Tibial nerve (tissue), 4 donors: Measurements from ENCODE around the gene PRPS2. TPM values are rescaled to one million over a fixed set of nuclear protein-coding genes. Genes with fewer than 3 reads are reported as not detected.

ENCODE experiments used
- DNase-seq, 2 donors: peaks; one replicate each; pipeline ENCODE4 v3.0.0-alpha.2; 2019; ENCODE audit warnings: low spot score in 2 of 2
- H3K27ac ChIP-seq, 4 donors: fragments of 200-600 bp; sonication (generic) in 3 of 4; one replicate each; pipeline ENCODE4 v1.5.1; 2017 to 2019; ENCODE audit warnings: mild to moderate bottlenecking in 1 of 4
- H3K27me3 ChIP-seq, 2 donors: fragments of 200-600 bp; sonication (generic) in 1 of 2; one replicate each; pipeline versions ENCODE4 v1.5.1 to v1.6.0; 2017 to 2019
- H3K36me3 ChIP-seq, 3 donors: fragments of 200-600 bp; sonication (generic); one replicate each; pipeline ENCODE4 v1.5.1; 2018 to 2019
- H3K4me1 ChIP-seq, 4 donors: fragments of 200-600 bp; sonication (generic) in 3 of 4; one replicate each; pipeline ENCODE4 v1.5.1; 2017 to 2019
- H3K4me3 ChIP-seq, 4 donors: fragments of 200-600 bp; sonication (generic) in 3 of 4; one replicate each; pipeline ENCODE4 v1.5.1; 2017 to 2019; ENCODE audit warnings: mild to moderate bottlenecking in 1 of 4, moderate library complexity in 1 of 4
- H3K9me3 ChIP-seq, 4 donors: fragments of 200-600 bp; sonication (generic) in 3 of 4; one replicate each; pipeline ENCODE4 v1.5.1; 2017 to 2019
- CTCF ChIP-seq, 5 experiments: fragments of 200-600 bp in 3 of 5; fragments of 450-650 bp in 2 of 5; sonication (generic) in 3 of 5; IDR thresholded peaks; one replicate each; pipeline ENCODE4 v1.5.1; 2016 to 2019; ENCODE audit warnings: antibody characterized with exemption in 5 of 5, mild to moderate bottlenecking in 3 of 5, moderate library complexity in 2 of 5
- EP300 ChIP-seq, 2 donors: sonication (generic); formaldehyde crosslinking; IDR thresholded peaks; one replicate each; pipeline ENCODE4 v1.6.1; 2017; ENCODE audit warnings: antibody characterized with exemption in 2 of 2, mild to moderate bottlenecking in 1 of 2
- POLR2A ChIP-seq, 2 donors: fragments of 450-650 bp; IDR thresholded peaks; one replicate each; pipeline ENCODE4 v1.6.1; 2017; ENCODE audit warnings: antibody characterized with exemption in 2 of 2, mild to moderate bottlenecking in 2 of 2, moderate library complexity in 2 of 2
- WGBS, 2 donors: methylation state at CpG; one replicate each; pipeline ENCODE4 v1.1.5; 2018; 5-methylcytosine and 5-hydroxymethylcytosine counted together
- total RNA-seq, 4 donors: library from RNA; depleted of rRNA; stranded (reverse); fragments of >200 nt; gene quantifications; one replicate each; pipeline ENCODE4 v1.1.0, GENCODE V29; 2016

The PRPS2 gene
- total RNA-seq, 4 donors from 2014 or later = 141 to 614 (median 393) TPM

GRCh38 chrX:12865359-12865758 is 74.1 kb downstream of the PRPS2 start:
- H3K4me1 ChIP-seq = no peaks in the 10 kb centered on the region
- no peak overlapping the region for H3K27ac ChIP-seq
- no peak overlapping the region for H3K4me3 ChIP-seq
- no peaks in the 10 kb centered on the region for H3K36me3 ChIP-seq
- TF ChIP-seq CTCF (IDR thresholded peaks at IDR 0.05) (no peak), EP300 (IDR thresholded peaks at IDR 0.05) (peak in 1 of 2 donors; percentile 35), POLR2A (IDR thresholded peaks at IDR 0.05) (no peak)
- H3K9me3 ChIP-seq = peaks cover 0 to 5% (median 0%) of the 10 kb centered on the region in 4 donors
- WGBS, 2 donors = 65 to 67% methylated on average over 7 of the region's 7 CpGs
- DNase-seq = no peak
- H3K27me3 ChIP-seq = no peaks in the 10 kb centered on the region

DNA sequence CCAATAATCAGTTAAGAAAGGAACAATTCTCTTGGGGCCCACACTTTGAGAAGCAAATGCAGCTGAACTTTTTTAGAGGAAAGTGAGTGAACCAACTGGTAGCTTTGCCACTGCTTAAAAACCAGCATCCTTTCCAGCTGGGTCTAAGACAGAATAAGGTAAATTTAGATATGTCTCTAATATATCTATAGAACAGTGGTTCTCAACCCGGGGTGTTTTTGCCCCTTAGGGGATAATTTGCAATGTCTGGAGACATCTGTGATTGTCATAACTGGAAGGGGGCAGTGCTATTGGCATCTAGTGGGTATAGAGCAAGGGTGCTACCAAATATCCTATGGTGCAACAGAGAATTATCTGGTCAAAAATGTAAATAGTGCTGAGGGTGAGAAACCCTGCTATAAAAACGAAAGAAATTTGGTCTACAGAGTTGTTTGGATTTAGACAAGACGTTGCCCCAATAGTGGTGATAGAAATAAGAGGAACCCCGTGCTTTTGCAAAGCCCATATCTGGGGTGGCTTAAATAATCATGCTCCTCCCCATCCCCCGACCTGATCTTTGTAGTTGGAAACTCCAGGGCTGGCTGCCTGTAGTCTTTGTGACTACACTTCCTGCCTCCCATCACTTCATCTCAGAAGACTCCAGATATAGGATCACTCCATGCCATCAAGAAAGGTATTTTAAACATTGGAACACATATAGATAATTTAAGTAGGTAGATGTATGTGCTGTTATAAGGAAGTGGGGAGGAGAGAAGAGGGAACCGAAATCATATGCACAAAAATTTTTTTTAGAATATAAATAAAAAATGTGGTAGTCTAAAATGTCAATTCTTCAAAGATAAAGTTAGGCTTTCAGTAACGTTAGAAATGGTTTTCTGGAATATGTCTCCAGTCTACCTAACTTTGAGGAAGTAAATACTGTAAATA is 75.5 kb downstream of the PRPS2 start, which contains the start of gene TLR7:
TLR7 (plus strand) TSS at position 622 of the 927 bp plus-strand sequence. CDS start 507 bp downstream, outside the sequence.
- Histone ChIP-seq H3K4me1 (no peaks in the 10 kb centered on the region), H3K9me3 (peaks cover 0 to 5% (median 0%) of the 10 kb centered on the region in 4 donors), H3K27ac (no peak within 1 kb of the TSS), H3K27me3 (no peaks in the 10 kb centered on the region), H3K4me3 (peak within 1 kb of the TSS in 1 of 4 donors; percentile 9), H3K36me3 (no peaks in the 10 kb centered on the region)
- TF ChIP-seq CTCF (IDR thresholded peaks at IDR 0.05) = no peak
- no peak for TF ChIP-seq EP300 (IDR thresholded peaks at IDR 0.05)
- no peak for TF ChIP-seq POLR2A (IDR thresholded peaks at IDR 0.05)
- 65 to 80% methylated on average over 7 of the region's 7 CpGs for WGBS, 2 donors
- no peak for DNase-seq

DNA sequence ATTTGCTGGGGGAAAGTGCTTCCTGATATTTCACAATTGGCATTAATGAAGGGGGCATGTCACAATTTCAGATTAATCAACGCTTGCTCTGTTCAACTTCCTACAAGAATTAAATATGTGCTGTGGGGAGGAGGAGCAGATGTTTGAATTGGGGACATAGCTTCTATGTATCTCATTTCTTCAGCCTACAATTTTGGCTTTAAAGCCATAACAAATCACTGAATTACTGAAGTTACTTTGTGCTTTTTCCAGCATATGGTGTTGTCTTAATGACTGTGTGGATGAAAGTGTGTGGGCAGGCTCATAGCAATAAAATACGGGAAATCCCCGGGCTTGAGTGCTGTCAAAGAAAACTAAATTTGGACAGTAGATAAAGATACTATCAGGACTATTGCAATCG is 76.5 kb downstream of the PRPS2 start:
- H3K27me3 ChIP-seq = no peaks in the 10 kb centered on the region
- DNase-seq = no peak
- no peak overlapping the region for H3K4me3 ChIP-seq
- H3K36me3 ChIP-seq = no peaks in the 10 kb centered on the region
- 35 to 70% methylated on average over 4 of the region's 4 CpGs for WGBS, 2 donors
- no peak overlapping the region for H3K27ac ChIP-seq
- no peaks in the 10 kb centered on the region for H3K4me1 ChIP-seq
- TF ChIP-seq EP300 (IDR thresholded peaks at IDR 0.05) (no peak), CTCF (IDR thresholded peaks at IDR 0.05) (no peak), POLR2A (IDR thresholded peaks at IDR 0.05) (no peak)
- peaks cover 0 to 5% (median 0%) of the 10 kb centered on the region in 4 donors for H3K9me3 ChIP-seq

DNA sequence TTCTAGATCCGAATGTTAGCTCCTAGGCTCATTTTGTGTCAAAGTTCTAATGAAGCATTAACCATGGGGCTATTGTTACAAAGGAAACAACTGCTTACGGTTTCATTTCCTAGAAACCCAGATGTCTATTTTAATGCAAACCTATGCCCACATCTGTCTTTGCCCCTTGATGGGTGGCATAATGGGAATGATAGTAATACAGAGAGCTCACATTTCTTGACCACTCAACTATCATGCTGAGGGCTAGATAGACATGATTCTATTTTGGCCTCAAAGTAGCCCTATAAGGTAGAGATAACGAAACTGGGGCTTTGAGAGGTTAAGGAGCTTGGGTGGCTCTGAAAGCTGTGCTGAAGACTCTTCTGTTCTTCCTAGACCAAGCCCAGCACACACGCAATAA is 77.5 kb downstream of the PRPS2 start:
- H3K27me3 ChIP-seq = no peaks in the 10 kb centered on the region
- H3K4me3 ChIP-seq = no peak overlapping the region
- H3K27ac ChIP-seq = no peak overlapping the region
- H3K4me1 ChIP-seq = no peaks in the 10 kb centered on the region
- 78 to 86% methylated on average over 4 of the region's 4 CpGs for WGBS, 2 donors
- no peak for DNase-seq
- H3K36me3 ChIP-seq = no peaks in the 10 kb centered on the region
- no peak for TF ChIP-seq CTCF (IDR thresholded peaks at IDR 0.05)
- peaks cover 0 to 4% (median 0%) of the 10 kb centered on the region in 4 donors for H3K9me3 ChIP-seq

DNA sequence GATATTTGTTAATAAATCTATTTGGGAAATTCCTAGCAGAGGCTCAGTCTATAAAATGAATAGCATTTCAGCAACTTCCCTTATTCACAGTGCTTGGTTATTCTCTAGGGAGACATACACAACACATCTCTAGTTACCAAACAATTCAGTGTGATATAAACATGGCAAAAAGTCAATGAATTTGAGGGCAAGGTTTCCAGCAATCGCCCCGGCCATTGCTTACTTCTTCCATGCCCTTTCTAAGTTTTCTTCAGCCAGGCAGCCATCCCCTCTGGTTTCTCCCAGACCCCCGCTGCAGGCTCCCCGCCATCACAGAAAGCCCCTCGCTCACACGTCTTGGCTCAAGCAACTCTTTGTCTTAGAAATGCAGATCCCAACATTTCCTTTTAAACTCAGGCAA is 80.0 kb downstream of the PRPS2 start:
- Histone ChIP-seq H3K9me3 (no peaks in the 10 kb centered on the region), H3K4me1 (no peaks in the 10 kb centered on the region), H3K27ac (no peak overlapping the region), H3K36me3 (no peaks in the 10 kb centered on the region), H3K4me3 (no peak overlapping the region), H3K27me3 (no peaks in the 10 kb centered on the region)
- 42 to 56% methylated on average over 6 of the region's 6 CpGs for WGBS, 2 donors
- DNase-seq = no peak
- no peak for TF ChIP-seq CTCF (IDR thresholded peaks at IDR 0.05)
- TF ChIP-seq EP300 (IDR thresholded peaks at IDR 0.05) = no peak
- no peak for TF ChIP-seq POLR2A (IDR thresholded peaks at IDR 0.05)
